Measurements from ENCODE around the gene HEG1. TPM values are rescaled to one million over a fixed set of nuclear protein-coding genes. Genes with fewer than 3 reads are reported as not detected.

Gene HEG1
- total RNA-seq, 1 experiment from 2014 or later, result 8.6 TPM

GRCh38 chr3:125050488-125051090, 5.2 kb downstream of the HEG1 start:
- Mint-ChIP-seq H3K4me1 (ENCODE audit: insufficient read depth, unreplicated experiment) (peaks cover 23% of the 10 kb centered on the region), H3K4me3 (ENCODE audit: unreplicated experiment) (no peak overlapping the region), H3K27ac (ENCODE audit: low read depth, unreplicated experiment) (no peak overlapping the region), H3K27me3 (ENCODE audit: insufficient read depth, unreplicated experiment) (no peaks in the 10 kb centered on the region), H3K36me3 (ENCODE audit: insufficient read depth, unreplicated experiment) (no peaks in the 10 kb centered on the region), H3K9me3 (ENCODE audit: unreplicated experiment) (no peaks in the 10 kb centered on the region)
- no peak for DNase-seq (ENCODE audit: unreplicated experiment)
- intact Hi-C loops (cut with micrococcal nuclease), result loop anchor here (10.0 kb wide), 1 partner anchor 324 kb away; the partner anchor contains the start of gene ZNF148
- BruUV-seq (replicated peaks), result no TSS peak
- no peak for TF ChIP-seq CTCF (IDR thresholded peaks at IDR 0.05; ENCODE audit: unreplicated experiment)
- POLR2A ChIA-PET, result interaction anchor here (1.5 kb wide), 1 partner anchor 12 kb away, joined by 3 read pairs; no protein-coding TSS in a partner anchor
- CTCF ChIA-PET, result interaction anchor here (0.8 kb wide), 1 partner anchor 64 kb away, joined by 3 read pairs; no protein-coding TSS in a partner anchor

GRCh38 chr3:125048282-125048681, 7.5 kb downstream of the HEG1 start:
- Mint-ChIP-seq H3K27me3 (ENCODE audit: insufficient read depth, unreplicated experiment) (no peaks in the 10 kb centered on the region), H3K4me3 (ENCODE audit: unreplicated experiment) (no peak overlapping the region), H3K4me1 (ENCODE audit: insufficient read depth, unreplicated experiment) (peaks cover 5% of the 10 kb centered on the region), H3K9me3 (ENCODE audit: unreplicated experiment) (no peaks in the 10 kb centered on the region), H3K27ac (ENCODE audit: low read depth, unreplicated experiment) (no peak overlapping the region), H3K36me3 (ENCODE audit: insufficient read depth, unreplicated experiment) (no peaks in the 10 kb centered on the region)
- TF ChIP-seq CTCF (IDR thresholded peaks at IDR 0.05; ENCODE audit: unreplicated experiment), result no peak
- intact Hi-C loops (cut with micrococcal nuclease), result no loop called here
- CTCF ChIA-PET, result interaction anchor here (0.6 kb wide), 1 partner anchor 84 kb away, joined by 3 read pairs; no protein-coding TSS in a partner anchor
- POLR2A ChIA-PET, result interaction anchor here (0.6 to 1.2 kb wide), 3 partner anchors 14 to 277 kb away, joined by 3 to 5 read pairs (median 4); no protein-coding TSS in a partner anchor
- no peak for DNase-seq (ENCODE audit: unreplicated experiment)
- no TSS peak for BruUV-seq (replicated peaks)

DNA sequence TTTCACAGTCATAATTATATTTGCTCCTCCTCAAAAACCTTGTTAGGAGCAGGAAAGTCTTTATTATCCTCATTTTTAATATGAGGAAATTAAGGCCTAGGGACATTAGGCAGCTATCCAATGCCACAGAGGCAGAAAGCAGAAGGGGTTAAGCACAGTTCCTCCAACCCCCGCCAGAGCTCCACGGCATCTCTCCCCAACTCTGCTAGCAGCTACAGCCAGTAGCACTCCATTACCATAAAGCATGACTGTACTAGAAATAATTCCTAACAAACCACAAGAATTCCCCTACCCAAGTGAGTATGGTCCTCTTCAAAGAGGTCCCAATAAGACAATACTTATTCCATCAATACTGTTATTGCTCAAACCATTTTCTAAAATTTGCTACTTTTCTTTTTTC, 9.8 kb downstream of the HEG1 start:
- H3K27me3 Mint-ChIP-seq (ENCODE audit: insufficient read depth, unreplicated experiment), result no peaks in the 10 kb centered on the region
- peak; percentile 31 for DNase-seq (ENCODE audit: unreplicated experiment)
- no peak overlapping the region for H3K4me3 Mint-ChIP-seq (ENCODE audit: unreplicated experiment)
- H3K36me3 Mint-ChIP-seq (ENCODE audit: insufficient read depth, unreplicated experiment), result no peaks in the 10 kb centered on the region
- no peaks in the 10 kb centered on the region for H3K4me1 Mint-ChIP-seq (ENCODE audit: insufficient read depth, unreplicated experiment)
- ChIA-PET POLR2A (no interaction called here), CTCF (interaction anchor here (0.6 kb wide), 1 partner anchor 1466 kb away, joined by 3 read pairs; no protein-coding TSS in a partner anchor)
- no peaks in the 10 kb centered on the region for H3K9me3 Mint-ChIP-seq (ENCODE audit: unreplicated experiment)
- intact Hi-C loops (cut with micrococcal nuclease), result no loop called here
- TF ChIP-seq CTCF (IDR thresholded peaks at IDR 0.05; ENCODE audit: unreplicated experiment), result peak; percentile 9
- no peak overlapping the region for H3K27ac Mint-ChIP-seq (ENCODE audit: low read depth, unreplicated experiment)
- no TSS peak for BruUV-seq (replicated peaks)

GRCh38 chr3:125045194-125045593, 10.6 kb downstream of the HEG1 start:
- Mint-ChIP-seq H3K36me3 (ENCODE audit: insufficient read depth, unreplicated experiment) (no peaks in the 10 kb centered on the region), H3K27me3 (ENCODE audit: insufficient read depth, unreplicated experiment) (no peaks in the 10 kb centered on the region), H3K9me3 (ENCODE audit: unreplicated experiment) (no peaks in the 10 kb centered on the region), H3K4me1 (ENCODE audit: insufficient read depth, unreplicated experiment) (no peaks in the 10 kb centered on the region), H3K27ac (ENCODE audit: low read depth, unreplicated experiment) (no peak overlapping the region), H3K4me3 (ENCODE audit: unreplicated experiment) (no peak overlapping the region)
- intact Hi-C loops (cut with micrococcal nuclease), result no loop called here
- CTCF ChIA-PET, result interaction anchor here (0.6 kb wide), 1 partner anchor 1465 kb away, joined by 3 read pairs; no protein-coding TSS in a partner anchor
- DNase-seq (ENCODE audit: unreplicated experiment), result peak; percentile 58
- POLR2A ChIA-PET, result interaction anchor here (0.8 to 1.3 kb wide), 3 partner anchors 9 to 12 kb away, joined by 3 to 6 read pairs (median 4); no protein-coding TSS in a partner anchor
- TF ChIP-seq CTCF (IDR thresholded peaks at IDR 0.05; ENCODE audit: unreplicated experiment), result no peak
- no TSS peak for BruUV-seq (replicated peaks)

Measured in MCF 10A (cell line).